Hepatocyte (in vitro differentiated cells): ENCODE data around the gene ULBP3. TPM values are rescaled to one million over a fixed set of nuclear protein-coding genes. Genes with fewer than 3 reads are reported as not detected.

Experiments used
- DNase-seq: peaks from one replicate; pipeline ENCODE4 v3.0.0-alpha.2; 2016; ENCODE audit warnings: low spot score
- H2AFZ ChIP-seq: fragments of 200-600 bp; sonication (generic); 2 replicates; pipeline ENCODE4 v1.6.0; 2016; ENCODE audit warnings: antibody characterized with exemption, mild to moderate bottlenecking
- H3K27ac ChIP-seq: fragments of 200-600 bp; sonication (generic); 2 replicates; pipeline ENCODE4 v1.5.1; 2016; ENCODE audit warnings: mild to moderate bottlenecking
- H3K27me3 ChIP-seq: fragments of 200-600 bp; sonication (generic); 2 replicates; pipeline ENCODE4 v1.6.1; 2016
- H3K36me3 ChIP-seq: fragments of 200-600 bp; sonication (generic); replicated peaks from 2 replicates; pipeline ENCODE4 v1.5.1; 2016; ENCODE audit warnings: low read depth; ENCODE audit not compliant: insufficient read depth
- H3K4me1 ChIP-seq: fragments of 200-600 bp; sonication (generic); 2 replicates; pipeline ENCODE4 v1.5.1; 2016; ENCODE audit warnings: mild to moderate bottlenecking, moderate library complexity; ENCODE audit not compliant: insufficient read depth
- H3K4me2 ChIP-seq: fragments of 200-600 bp; sonication (generic); 2 replicates; pipeline ENCODE4 v1.6.0; 2016
- H3K4me3 ChIP-seq: fragments of 200-600 bp; sonication (generic); 2 replicates; pipeline ENCODE4 v1.5.1; 2016; ENCODE audit warnings: mild to moderate bottlenecking
- H3K79me2 ChIP-seq: fragments of 200-600 bp; sonication (generic); 2 replicates; pipeline ENCODE4 v1.6.0; 2017; ENCODE audit warnings: mild to moderate bottlenecking
- H3K9me2 ChIP-seq: fragments of 200-600 bp; sonication (generic); replicated peaks from 2 replicates; pipeline ENCODE4 v1.6.0; 2017; ENCODE audit warnings: mild to moderate bottlenecking; ENCODE audit not compliant: insufficient read depth
- H3K9me3 ChIP-seq: fragments of 200-600 bp; sonication (generic); 2 replicates; pipeline ENCODE4 v1.5.1; 2016; ENCODE audit warnings: low read depth, mild to moderate bottlenecking
- H4K20me1 ChIP-seq: fragments of 200-600 bp; sonication (generic); 2 replicates; pipeline ENCODE4 v1.6.0; 2016; ENCODE audit warnings: mild to moderate bottlenecking; ENCODE audit not compliant: insufficient read depth, poor library complexity, severe bottlenecking
- CTCF ChIP-seq: fragments of 200-600 bp; sonication (generic); IDR thresholded peaks from 2 replicates; pipeline ENCODE4 v1.5.1; 2016; ENCODE audit warnings: antibody characterized with exemption, mild to moderate bottlenecking; ENCODE audit not compliant: poor library complexity
- EZH2 ChIP-seq: fragments of 200-600 bp; sonication (generic); IDR thresholded peaks from 2 replicates; pipeline ENCODE4 v1.6.1; 2016; ENCODE audit warnings: antibody characterized with exemption, mild to moderate bottlenecking, borderline replicate concordance
- EZH2phosphoT487 ChIP-seq: fragments of 200-600 bp; sonication (generic); IDR thresholded peaks from one replicate; pipeline ENCODE4 v1.6.1; 2018; ENCODE audit warnings: antibody characterized with exemption, mild to moderate bottlenecking, low read depth, moderate library complexity; ENCODE audit not compliant: unreplicated experiment, severe bottlenecking
- WGBS: methylation state at CpG from one replicate; pipeline ENCODE4 v1.1.6; 2016; ENCODE audit warnings: low lambda C conversion rate; ENCODE audit errors: missing lambda C conversion rate; 5-methylcytosine and 5-hydroxymethylcytosine counted together
- polyA plus RNA-seq: library from polyadenylated mRNA; unstranded; fragments of >200 nt; fragmentation: Nextera tagmentation; extraction: Ambion mirVana; gene quantifications from 2 replicates; pipeline ENCODE4 v1.2.1, GENCODE V29; 2016
- total RNA-seq: library from RNA; depleted of rRNA; stranded (reverse); fragments of >200 nt; gene quantifications from 2 replicates; pipeline ENCODE4 v1.2.3, GENCODE V29; 2014

ULBP3 gene
- total and polyA plus RNA-seq, 2 experiments from 2014 or later = 2.6 to 6.6 TPM

- Histone ChIP-seq H3K36me3 (no peaks in the 10 kb centered on the region), H3K9me3 (no peaks in the 10 kb centered on the region), H3K27ac (no peak overlapping the region), H3K4me2 (no peak overlapping the region), H4K20me1 (no peaks in the 10 kb centered on the region), H3K4me3 (no peak overlapping the region), H3K9me2 (no peaks in the 10 kb centered on the region), H2AFZ (no peak overlapping the region), H3K4me1 (no peaks in the 10 kb centered on the region), H3K27me3 (peaks cover 14% of the 10 kb centered on the region), H3K79me2 (no peaks in the 10 kb centered on the region)
- 81% methylated on average over 1 of the region's 1 CpG for WGBS
- TF ChIP-seq CTCF = no peak
- no peak for TF ChIP-seq EZH2phosphoT487
- TF ChIP-seq EZH2 = no peak
- no peak for DNase-seq
Observed at GRCh38 chr6:150046943-150047342, 22.0 kb downstream of the ULBP3 start.

- WGBS = 89% methylated on average over 10 of the region's 10 CpGs
- no peaks in the 10 kb centered on the region for H3K9me2 ChIP-seq
Observed at GRCh38 chr6:150044621-150045145, 24.2 kb downstream of the ULBP3 start.

GRCh38 chr6:150043501-150044412, 25.2 kb downstream of the ULBP3 start:
- Histone ChIP-seq H3K27ac (no peak overlapping the region), H3K4me1 (no peaks in the 10 kb centered on the region), H3K4me2 (no peak overlapping the region), H3K79me2 (no peaks in the 10 kb centered on the region), H3K36me3 (no peaks in the 10 kb centered on the region), H3K9me2 (no peaks in the 10 kb centered on the region), H2AFZ (no peak overlapping the region), H3K9me3 (no peaks in the 10 kb centered on the region), H4K20me1 (no peaks in the 10 kb centered on the region), H3K27me3 (peaks cover 43% of the 10 kb centered on the region), H3K4me3 (no peak overlapping the region)
- DNase-seq = no peak
- TF ChIP-seq EZH2 (no peak), EZH2phosphoT487 (no peak), CTCF (no peak)
- WGBS = 85% methylated on average over 18 of the region's 19 CpGs

More at GRCh38 chr6:150044621-150045145, 24.2 kb downstream of the ULBP3 start:
- no peaks in the 10 kb centered on the region for H4K20me1 ChIP-seq
- H3K79me2 ChIP-seq = no peaks in the 10 kb centered on the region
- H2AFZ ChIP-seq = no peak overlapping the region
- H3K27me3 ChIP-seq = peaks cover 34% of the 10 kb centered on the region
- TF ChIP-seq EZH2phosphoT487 (no peak), CTCF (no peak), EZH2 (no peak)
- no peaks in the 10 kb centered on the region for H3K4me1 ChIP-seq
- H3K27ac ChIP-seq = no peak overlapping the region
- no peaks in the 10 kb centered on the region for H3K9me3 ChIP-seq
- no peak overlapping the region for H3K4me2 ChIP-seq
- no peaks in the 10 kb centered on the region for H3K36me3 ChIP-seq
- no peak overlapping the region for H3K4me3 ChIP-seq
- no peak for DNase-seq
